Vagina (tissue), 2 donors: ENCODE measurements around the gene LMOD3.

Source experiments
- CTCF ChIP-seq, 3 experiments: fragments of 450-650 bp in 2 of 3; fragments of 200-600 bp in 1 of 3; sonication (generic) in 1 of 3; IDR thresholded peaks; one replicate each; pipeline ENCODE4 v1.5.1; 2017 to 2019; ENCODE audit warnings: antibody characterized with exemption in 3 of 3, mild to moderate bottlenecking in 2 of 3, moderate library complexity in 2 of 3
- POLR2A ChIP-seq, 2 donors: fragments of 450-650 bp; IDR thresholded peaks; one replicate each; pipeline ENCODE4 v1.6.1; 2017; ENCODE audit warnings: antibody characterized with exemption in 2 of 2, mild to moderate bottlenecking in 2 of 2, moderate library complexity in 2 of 2
- POLR2AphosphoS5 ChIP-seq, 2 donors: sonication (generic); formaldehyde crosslinking; IDR thresholded peaks; one replicate each; pipeline ENCODE4 v1.9.0; 2017; ENCODE audit warnings: antibody characterized with exemption in 2 of 2, mild to moderate bottlenecking in 2 of 2, low read depth in 1 of 2; ENCODE audit not compliant: insufficient read depth in 1 of 2

GRCh38 chr3:69107841-69108240 is 14.6 kb downstream of the LMOD3 start:
- TF ChIP-seq POLR2A (IDR thresholded peaks at IDR 0.05) (no peak), CTCF (IDR thresholded peaks at IDR 0.05) (no peak), POLR2AphosphoS5 (IDR thresholded peaks at IDR 0.05; ENCODE audit: insufficient read depth in 1 of 2, low read depth in 1 of 2) (no peak)
